Islet of Langerhans (tissue), 1 donor: Measurements from ENCODE around the gene MIR17HG.
"Not testable (repeated sequence)": the region's sequence is repeated elsewhere in the genome, so short reads cannot be mapped to it uniquely, and the experiment has no call there.

Experiments used
- FAIRE-seq: peaks from one replicate; lab custom pipeline; 2011; peaks lifted over from hg19 to GRCh38; lab: Jason Lieb, UNC

Gene MIR17HG

GRCh38 chr13:91347996-91348905 is 764 bp downstream of the MIR17HG start:
- FAIRE-seq, result no peak

DNA sequence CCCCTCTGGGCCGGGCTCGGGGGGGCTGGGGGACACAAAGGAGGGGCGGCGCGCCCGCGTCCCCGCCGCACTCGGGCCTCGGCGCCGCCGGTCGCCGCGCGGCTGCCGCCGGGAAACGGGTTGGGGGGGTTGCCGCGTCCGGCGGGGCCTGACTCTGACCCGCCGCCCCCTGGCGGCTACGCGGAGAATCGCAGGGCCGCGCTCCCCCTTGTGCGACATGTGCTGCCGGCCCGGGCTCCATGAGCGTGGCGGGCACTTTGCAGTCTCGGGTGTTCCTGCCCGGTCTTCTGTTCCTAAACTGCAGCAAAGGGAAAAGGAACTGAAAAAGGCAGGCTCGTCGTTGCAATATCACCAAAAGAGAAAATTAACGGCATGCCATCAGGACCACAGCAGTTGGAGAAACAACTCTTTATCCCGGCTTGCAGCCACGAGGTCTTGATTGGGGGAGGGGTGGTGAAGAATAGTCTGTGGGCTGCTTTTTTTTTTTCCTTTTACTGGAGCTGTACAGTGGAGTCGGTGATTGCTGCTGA is 1.5 kb downstream of the MIR17HG start:
- FAIRE-seq, result no peak

- no peak for FAIRE-seq
Observed at GRCh38 chr13:91349992-91350911, 2.8 kb downstream of the MIR17HG start.

- FAIRE-seq, result no peak
Observed at GRCh38 chr13:91351123-91351522, 3.6 kb downstream of the MIR17HG start.

DNA sequence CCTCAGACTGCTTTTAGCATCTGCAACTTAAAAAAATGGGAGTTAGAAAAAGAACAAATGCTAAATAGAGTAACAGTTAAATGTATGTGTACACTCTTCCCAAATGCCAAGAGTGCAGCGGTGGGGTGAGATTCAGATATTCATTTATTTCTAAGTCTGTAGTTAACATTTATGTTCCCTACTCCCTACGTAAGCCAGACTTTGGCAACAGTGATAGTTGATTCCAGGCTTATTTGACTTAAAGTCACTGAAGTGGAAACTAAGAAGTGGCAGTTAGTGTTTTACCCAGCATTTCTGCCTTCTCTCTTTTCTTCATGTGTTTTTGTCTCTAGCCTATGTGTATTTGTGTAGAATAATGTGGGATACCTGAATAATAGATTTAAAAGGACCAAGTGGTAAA is 4.5 kb downstream of the MIR17HG start:
- no peak for FAIRE-seq

GRCh38 chr13:91352891-91353290 is 5.4 kb downstream of the MIR17HG start:
- FAIRE-seq, result not testable (repeated sequence)

DNA sequence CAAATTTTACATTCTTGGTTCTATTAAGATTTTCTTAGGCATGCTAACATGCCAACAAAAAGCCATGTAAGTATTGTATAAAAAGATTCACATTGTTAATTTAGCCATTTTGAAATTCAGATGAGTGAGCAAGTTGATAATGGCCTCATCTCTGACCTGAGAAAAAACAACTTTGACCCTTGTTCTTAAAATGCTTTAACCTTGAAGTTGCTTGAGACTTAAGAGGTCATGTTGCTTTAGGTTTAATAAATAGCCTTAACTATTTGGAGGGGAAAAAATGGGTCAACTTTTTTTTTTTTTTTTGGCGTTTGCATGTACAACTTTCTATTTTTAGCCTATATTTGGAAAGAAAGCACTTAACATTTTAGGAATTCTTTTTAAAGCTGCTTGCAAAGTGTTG is 6.0 kb downstream of the MIR17HG start:
- no peak for FAIRE-seq

- no peak for FAIRE-seq
Observed at GRCh38 chr13:91355099-91355825, 7.8 kb downstream of the MIR17HG start.

DNA sequence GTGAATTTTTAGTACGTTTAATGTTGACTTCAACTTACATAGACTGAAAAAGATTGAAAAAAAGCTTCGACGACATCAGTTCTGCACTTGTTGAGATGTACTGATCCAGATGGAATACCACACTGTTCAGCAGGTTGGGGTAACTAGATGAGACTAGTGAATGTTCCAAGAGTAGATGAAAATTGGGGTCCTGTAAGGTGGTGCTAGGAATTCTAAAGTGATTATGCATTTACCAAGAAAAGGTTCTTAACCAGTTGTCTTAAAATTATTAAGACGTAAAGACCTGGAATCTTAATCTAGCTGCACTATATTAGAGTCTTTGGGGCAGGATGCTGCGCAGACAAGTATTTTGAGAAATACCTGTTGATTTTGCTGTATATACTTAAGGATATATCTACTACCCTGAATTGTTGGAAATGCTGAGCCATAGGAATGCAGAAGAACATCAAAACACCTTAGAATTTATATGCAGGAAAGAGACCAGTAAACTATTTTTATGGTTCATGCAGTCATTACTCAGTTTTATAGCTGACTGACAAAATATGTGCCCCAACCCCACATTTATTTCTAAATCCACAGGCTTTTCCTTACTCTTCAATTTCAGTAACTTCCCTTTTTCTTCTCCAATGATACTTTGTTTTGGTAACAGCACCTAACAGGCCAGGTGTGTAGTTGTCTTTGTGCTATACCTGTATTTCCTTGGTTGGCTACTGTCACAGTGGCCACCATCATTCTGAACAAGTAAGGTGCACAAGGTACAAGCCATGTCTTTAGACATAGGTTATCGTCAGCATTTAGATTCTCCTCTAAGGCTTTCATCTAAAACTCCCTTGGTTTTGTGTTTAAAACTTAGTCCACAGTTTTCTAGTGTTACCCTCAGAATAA is 8.6 kb downstream of the MIR17HG start:
- no peak for FAIRE-seq

DNA sequence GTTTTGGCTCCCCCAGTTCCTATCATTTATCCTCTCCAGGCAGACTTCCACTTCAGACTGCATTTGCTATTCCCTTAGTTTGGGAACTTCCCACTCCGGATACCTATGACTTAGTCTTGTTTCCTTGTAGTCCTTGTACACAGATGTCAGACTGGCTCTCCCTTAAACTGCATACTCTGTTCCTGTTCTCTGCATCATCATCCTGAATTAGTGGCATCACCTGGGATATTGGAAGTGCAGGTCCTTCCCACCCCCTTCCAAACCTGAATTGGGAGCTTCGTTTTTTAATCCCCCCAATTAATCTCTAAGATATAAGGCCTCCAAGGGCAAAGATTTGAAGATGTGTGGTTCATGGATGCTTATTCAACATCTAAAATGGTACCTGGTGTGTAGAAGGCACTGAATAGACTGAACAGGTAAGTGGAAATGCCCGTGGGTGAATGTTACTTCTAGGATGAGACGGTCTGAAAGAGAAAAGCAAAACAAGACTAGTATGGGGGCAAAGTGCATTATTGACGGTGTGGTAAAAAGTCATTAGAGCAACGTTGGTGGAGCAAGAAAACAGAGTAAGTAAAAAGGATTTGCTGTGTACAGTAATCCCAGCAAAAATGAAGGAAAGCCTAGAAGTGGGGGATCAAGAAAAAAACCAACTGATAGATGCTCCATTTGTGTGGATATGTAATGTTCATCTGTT is 9.6 kb downstream of the MIR17HG start:
- FAIRE-seq, result no peak

DNA sequence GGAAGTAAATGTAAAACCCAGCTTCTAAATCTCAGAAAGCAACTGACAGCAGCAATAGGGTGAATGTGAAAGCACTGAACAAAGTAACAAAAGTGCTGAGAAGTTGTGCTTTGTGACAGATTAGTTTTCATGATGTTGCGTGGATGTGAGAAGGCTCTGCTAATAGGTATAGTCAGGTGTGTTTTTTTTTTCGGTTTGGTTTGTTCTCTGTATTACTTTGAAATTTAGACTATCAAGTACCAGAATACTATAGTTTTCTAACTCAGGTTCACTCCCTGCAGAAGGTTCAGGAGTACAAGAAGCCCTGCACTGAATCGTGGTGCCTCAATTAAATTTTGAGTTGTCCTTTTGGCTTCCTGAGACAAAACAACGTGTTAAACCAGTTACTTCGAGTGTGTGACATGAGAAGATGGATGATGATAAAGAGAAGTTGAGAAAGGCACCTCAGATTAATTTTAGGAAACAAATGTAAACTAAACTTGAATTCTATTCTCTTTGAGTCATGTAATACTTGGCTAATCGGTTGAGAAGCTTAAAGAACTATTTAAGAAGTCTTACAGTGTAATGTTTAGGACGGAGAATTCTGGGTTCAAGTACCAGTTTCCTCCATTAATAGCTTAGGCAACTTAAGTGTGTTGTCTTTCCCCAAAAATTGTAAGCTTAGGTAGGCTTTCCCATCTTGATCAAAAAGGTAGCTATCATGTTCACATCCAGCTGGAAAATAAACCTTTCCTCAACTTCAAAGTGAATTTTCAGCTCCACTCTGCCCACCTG is 10.3 kb downstream of the MIR17HG start:
- FAIRE-seq, result no peak

- FAIRE-seq, result no peak
Observed at GRCh38 chr13:91358387-91358782, 10.9 kb downstream of the MIR17HG start.

- FAIRE-seq, result no peak
Observed at GRCh38 chr13:91359111-91359510, 11.6 kb downstream of the MIR17HG start.

- FAIRE-seq, result no peak
Observed at GRCh38 chr13:91359631-91360030, 12.1 kb downstream of the MIR17HG start.

GRCh38 chr13:91360246-91360751 is 12.8 kb downstream of the MIR17HG start:
- no peak for FAIRE-seq

GRCh38 chr13:91361755-91362271 is 14.3 kb downstream of the MIR17HG start:
- FAIRE-seq, result no peak

DNA sequence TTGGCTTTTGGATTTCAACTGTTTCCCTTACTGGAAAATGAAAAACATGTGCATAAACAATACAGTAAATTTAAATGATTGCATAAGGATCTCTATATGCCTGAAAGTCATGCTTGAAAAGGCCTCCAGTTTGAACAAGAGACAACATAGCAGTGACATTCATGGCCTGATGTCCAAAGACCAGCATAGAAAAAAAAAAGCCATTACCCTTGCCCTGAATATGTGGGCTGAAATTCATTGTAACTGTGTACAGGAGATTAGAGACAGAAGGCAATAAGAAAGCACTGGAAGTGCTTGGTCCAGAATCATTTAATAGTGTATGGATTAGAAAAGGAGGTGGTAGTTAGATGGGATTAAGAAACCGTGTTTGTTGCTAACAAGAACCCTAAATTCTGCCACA is 15.4 kb downstream of the MIR17HG start:
- no peak for FAIRE-seq

GRCh38 chr13:91368101-91368500 is 20.6 kb downstream of the MIR17HG start:
- FAIRE-seq, result no peak
